ENCODE measurements around the gene TRPV5.

Gene TRPV5

GRCh38 chr7:142876236-142876960 lies 57.1 kb downstream of the TRPV5 start:
- Histone ChIP-seq H3K9me3 (ENCODE audit: low read depth, low read length) (no peaks in the 10 kb centered on the region), H3K36me3 (ENCODE audit: insufficient read depth, low read length) (no peaks in the 10 kb centered on the region), H3K9ac (ENCODE audit: insufficient read length) (no peak overlapping the region), H3K4me3 (no peak overlapping the region), H3K27ac (no peak overlapping the region)
- no peak for DNase-seq (ENCODE audit: low read depth, low spot score)
- TF ChIP-seq POLR2AphosphoS5 (IDR thresholded peaks at IDR 0.05; ENCODE audit: borderline replicate concordance, low read depth, low read length) (no peak), FOXP2 (optimal IDR thresholded peaks at IDR 0.05; ENCODE audit: control extremely low read depth, extremely low read length, insufficient read depth) (no peak)

GRCh38 chr7:142875456-142875855 lies 58.1 kb downstream of the TRPV5 start:
- H3K9ac ChIP-seq (ENCODE audit: insufficient read length) = no peak overlapping the region
- no peak overlapping the region for H3K4me3 ChIP-seq
- H3K9me3 ChIP-seq (ENCODE audit: low read depth, low read length) = no peaks in the 10 kb centered on the region
- DNase-seq (ENCODE audit: low read depth, low spot score) = no peak
- H3K27ac ChIP-seq = no peak overlapping the region
- TF ChIP-seq EZH2 (IDR thresholded peaks at IDR 0.05) = no peak
- no peaks in the 10 kb centered on the region for H3K36me3 ChIP-seq (ENCODE audit: insufficient read depth, low read length)

- Histone ChIP-seq H3K4me3 (no peak overlapping the region), H3K9ac (ENCODE audit: insufficient read length) (no peak overlapping the region), H3K36me3 (ENCODE audit: insufficient read depth, low read length) (no peaks in the 10 kb centered on the region), H3K27ac (no peak overlapping the region), H3K9me3 (ENCODE audit: low read depth, low read length) (no peaks in the 10 kb centered on the region)
- no peak for DNase-seq (ENCODE audit: low read depth, low spot score)
- TF ChIP-seq EZH2 (IDR thresholded peaks at IDR 0.05) (no peak), POLR2AphosphoS5 (IDR thresholded peaks at IDR 0.05; ENCODE audit: borderline replicate concordance, low read depth, low read length) (no peak), FOXP2 (optimal IDR thresholded peaks at IDR 0.05; ENCODE audit: control extremely low read depth, extremely low read length, insufficient read depth) (no peak)
Measured at GRCh38 chr7:142874837-142875236, 58.7 kb downstream of the TRPV5 start.

- H3K36me3 ChIP-seq (ENCODE audit: insufficient read depth, low read length) = no peaks in the 10 kb centered on the region
- H3K4me3 ChIP-seq = no peak overlapping the region
- H3K9ac ChIP-seq (ENCODE audit: insufficient read length) = no peak overlapping the region
- H3K9me3 ChIP-seq (ENCODE audit: low read depth, low read length) = no peaks in the 10 kb centered on the region
- TF ChIP-seq EZH2 (IDR thresholded peaks at IDR 0.05) (no peak), FOXP2 (optimal IDR thresholded peaks at IDR 0.05; ENCODE audit: control extremely low read depth, extremely low read length, insufficient read depth) (no peak), POLR2AphosphoS5 (IDR thresholded peaks at IDR 0.05; ENCODE audit: borderline replicate concordance, low read depth, low read length) (no peak)
- DNase-seq (ENCODE audit: low read depth, low spot score) = no peak
- no peak overlapping the region for H3K27ac ChIP-seq
Measured at GRCh38 chr7:142874409-142874808, 59.1 kb downstream of the TRPV5 start.

- no peak for DNase-seq (ENCODE audit: low read depth, low spot score)
- H3K27ac ChIP-seq = no peak overlapping the region
- no peak for TF ChIP-seq POLR2AphosphoS5 (IDR thresholded peaks at IDR 0.05; ENCODE audit: borderline replicate concordance, low read depth, low read length)
- TF ChIP-seq FOXP2 (optimal IDR thresholded peaks at IDR 0.05; ENCODE audit: control extremely low read depth, extremely low read length, insufficient read depth) = no peak
- no peak for TF ChIP-seq EZH2 (IDR thresholded peaks at IDR 0.05)
- H3K9me3 ChIP-seq (ENCODE audit: low read depth, low read length) = no peaks in the 10 kb centered on the region
- no peaks in the 10 kb centered on the region for H3K36me3 ChIP-seq (ENCODE audit: insufficient read depth, low read length)
- H3K9ac ChIP-seq (ENCODE audit: insufficient read length) = no peak overlapping the region
- H3K4me3 ChIP-seq = no peak overlapping the region
Measured at GRCh38 chr7:142873871-142874270, 59.7 kb downstream of the TRPV5 start.

- Histone ChIP-seq H3K9ac (ENCODE audit: insufficient read length) (no peak overlapping the region), H3K27ac (no peak overlapping the region), H3K4me3 (no peak overlapping the region), H3K9me3 (ENCODE audit: low read depth, low read length) (no peaks in the 10 kb centered on the region), H3K36me3 (ENCODE audit: insufficient read depth, low read length) (no peaks in the 10 kb centered on the region)
- TF ChIP-seq EZH2 (IDR thresholded peaks at IDR 0.05) (no peak), FOXP2 (optimal IDR thresholded peaks at IDR 0.05; ENCODE audit: control extremely low read depth, extremely low read length, insufficient read depth) (no peak), POLR2AphosphoS5 (IDR thresholded peaks at IDR 0.05; ENCODE audit: borderline replicate concordance, low read depth, low read length) (no peak)
- no peak for DNase-seq (ENCODE audit: low read depth, low spot score)
Measured at GRCh38 chr7:142873281-142873784, 60.2 kb downstream of the TRPV5 start.

- Histone ChIP-seq H3K36me3 (ENCODE audit: insufficient read depth, low read length) (no peaks in the 10 kb centered on the region), H3K9ac (ENCODE audit: insufficient read length) (no peak overlapping the region), H3K4me3 (no peak overlapping the region), H3K9me3 (ENCODE audit: low read depth, low read length) (no peaks in the 10 kb centered on the region), H3K27ac (no peak overlapping the region)
- TF ChIP-seq POLR2AphosphoS5 (IDR thresholded peaks at IDR 0.05; ENCODE audit: borderline replicate concordance, low read depth, low read length) (no peak), FOXP2 (optimal IDR thresholded peaks at IDR 0.05; ENCODE audit: control extremely low read depth, extremely low read length, insufficient read depth) (no peak), EZH2 (IDR thresholded peaks at IDR 0.05) (no peak)
- DNase-seq (ENCODE audit: low read depth, low spot score) = no peak
Measured at GRCh38 chr7:142872106-142872675, 61.4 kb downstream of the TRPV5 start.

GRCh38 chr7:142871260-142872105 lies 62.1 kb downstream of the TRPV5 start:
- H3K36me3 ChIP-seq (ENCODE audit: insufficient read depth, low read length) = no peaks in the 10 kb centered on the region
- no peaks in the 10 kb centered on the region for H3K9me3 ChIP-seq (ENCODE audit: low read depth, low read length)
- H3K27ac ChIP-seq = no peak overlapping the region
- TF ChIP-seq POLR2AphosphoS5 (IDR thresholded peaks at IDR 0.05; ENCODE audit: borderline replicate concordance, low read depth, low read length) (no peak), FOXP2 (optimal IDR thresholded peaks at IDR 0.05; ENCODE audit: control extremely low read depth, extremely low read length, insufficient read depth) (no peak), EZH2 (IDR thresholded peaks at IDR 0.05) (no peak)
- no peak overlapping the region for H3K4me3 ChIP-seq
- DNase-seq (ENCODE audit: low read depth, low spot score) = no peak
- no peak overlapping the region for H3K9ac ChIP-seq (ENCODE audit: insufficient read length)

Data from SK-N-MC (cell line).